IPS-18c (cell line): ENCODE results near the gene MAGEB1.

Experiments used
- H3K4me3 ChIP-seq: 2 replicates; pipeline ENCODE4 v1.7.0; 2013; ENCODE audit warnings: low read depth, mild to moderate bottlenecking, low read length, moderate library complexity; ENCODE audit not compliant: insufficient read depth
- H3K9me3 ChIP-seq: one replicate; pipeline ENCODE4 v1.6.1; 2013; ENCODE audit warnings: mild to moderate bottlenecking, low read length, moderate library complexity; ENCODE audit not compliant: control insufficient read depth, insufficient read depth

MAGEB1 gene

GRCh38 chrX:30280428-30280827 is 33.5 kb downstream of the MAGEB1 start:
- Histone ChIP-seq H3K4me3 (no peak overlapping the region), H3K9me3 (peaks cover 5% of the 10 kb centered on the region)

GRCh38 chrX:30282527-30282926 is 35.6 kb downstream of the MAGEB1 start:
- H3K4me3 ChIP-seq = no peak overlapping the region

GRCh38 chrX:30283456-30284200 is 36.7 kb downstream of the MAGEB1 start:
- Histone ChIP-seq H3K9me3 (peaks cover 7% of the 10 kb centered on the region), H3K4me3 (no peak overlapping the region)

More at GRCh38 chrX:30282527-30282926, 35.6 kb downstream of the MAGEB1 start:
- H3K9me3 ChIP-seq = peaks cover 7% of the 10 kb centered on the region

GRCh38 chrX:30296408-30297254 is 49.7 kb downstream of the MAGEB1 start:
- Histone ChIP-seq H3K4me3 (no peak overlapping the region), H3K9me3 (peaks cover 2% of the 10 kb centered on the region)

- Histone ChIP-seq H3K9me3 (no peaks in the 10 kb centered on the region), H3K4me3 (no peak overlapping the region)
These were observed 54.3 kb downstream of the MAGEB1 start for GRCh38 chrX:30301208-30301607.
